ENCODE measurements around the gene PTDSS2. TPM values are rescaled to one million over a fixed set of nuclear protein-coding genes. Genes with fewer than 3 reads are reported as not detected.

Gene PTDSS2
- total and polyA plus RNA-seq, 11 donors, result 20.3 to 43.0 (median 25.7) TPM

GRCh38 chr11:416051-416756 is 33.9 kb upstream of the PTDSS2 start:
- intact Hi-C loops (cut with DNase I), result loop anchor here in 1 of 10 donors (2.0 to 5.0 kb wide), 2 partner anchors 33 to 109 kb away; partner anchors contain the start of gene IFITM2
- Histone ChIP-seq H3K4me3 (peak overlapping the region; percentile 48 to 80 (median 64)), H3K4me1 (peaks cover 0 to 31% (median 13%) of the 10 kb centered on the region in 12 donors), H3K27me3 (peaks cover 4 to 55% (median 30%) of the 10 kb centered on the region in 9 donors), H3K27ac (peak overlapping the region; percentile 76 to 97 (median 92)), H3K9me3 (no peaks in the 10 kb centered on the region), H3K36me3 (no peaks in the 10 kb centered on the region)
- ATAC-seq (peak in 1 of 4 donors; percentile 2), DNase-seq (peak in 2 of 5 donors; percentile 18 to 19)
- 14 to 20% (median 17%) methylated on average over 38 to 45 of the region's 45 CpGs for WGBS, 4 donors
- no peak for TF ChIP-seq CTCF (IDR thresholded peaks at IDR 0.05)
- peak in 1 of 2 donors; percentile 53 for TF ChIP-seq POLR2A (IDR thresholded peaks at IDR 0.05)

GRCh38 chr11:416757-417621 is 33.1 kb upstream of the PTDSS2 start:
- Histone ChIP-seq H3K27me3 (peaks cover 4 to 60% (median 30%) of the 10 kb centered on the region in 9 donors), H3K9me3 (no peaks in the 10 kb centered on the region), H3K4me3 (peak overlapping the region; percentile 48 to 80 (median 64)), H3K4me1 (peaks cover 0 to 31% (median 13%) of the 10 kb centered on the region in 12 donors), H3K36me3 (no peaks in the 10 kb centered on the region), H3K27ac (peak overlapping the region; percentile 76 to 97 (median 92))
- DNase-seq (peak; percentile 60 to 83 (median 66)), ATAC-seq (peak in 3 of 4 donors; percentile 65 to 67 (median 66))
- TF ChIP-seq POLR2A (IDR thresholded peaks at IDR 0.05), result peak in 1 of 2 donors; percentile 29
- TF ChIP-seq CTCF (IDR thresholded peaks at IDR 0.05), result no peak
- 1% methylated on average over 22 to 97 of the region's 97 CpGs for WGBS, 4 donors
- intact Hi-C loops (cut with DNase I), result loop anchor here in 1 of 10 donors (2.0 to 5.0 kb wide), 2 partner anchors 32 to 110 kb away; partner anchors contain the start of gene IFITM2

- peak overlapping the region; percentile 48 to 80 (median 64) for H3K4me3 ChIP-seq
- WGBS, 4 donors, result 50 to 61% (median 58%) methylated on average over 14 to 19 of the region's 19 CpGs
- TF ChIP-seq POLR2A (IDR thresholded peaks at IDR 0.05), result no peak
- no peak for TF ChIP-seq CTCF (IDR thresholded peaks at IDR 0.05)
- no peaks in the 10 kb centered on the region for H3K9me3 ChIP-seq
- peaks cover 0 to 31% (median 13%) of the 10 kb centered on the region in 12 donors for H3K4me1 ChIP-seq
- H3K27me3 ChIP-seq, result peaks cover 4 to 67% (median 30%) of the 10 kb centered on the region in 9 donors
- intact Hi-C loops (cut with DNase I), result loop anchor here in 1 of 10 donors (2.0 to 5.0 kb wide), 2 partner anchors 31 to 110 kb away; partner anchors contain the start of gene IFITM2
- ATAC-seq (no peak), DNase-seq (peak in 2 of 5 donors; percentile 22 to 26)
- H3K27ac ChIP-seq, result peak overlapping the region in 10 of 12 donors; percentile 76 to 97 (median 92)
- H3K36me3 ChIP-seq, result no peaks in the 10 kb centered on the region
Measured at GRCh38 chr11:417652-418342, 32.3 kb upstream of the PTDSS2 start.

All from heart left ventricle (tissue), 16 donors.